Stimulated activated CD8-positive, alpha-beta memory T cell treated with anti-CD3 and anti-CD28 coated beads, Interleukin-7, amount 100 ng/mL, for 24 hours (primary cell): Measurements from ENCODE around the gene MYO1C.
"Not testable (repeated sequence)": the region's sequence is repeated elsewhere in the genome, so short reads cannot be mapped to it uniquely, and the experiment has no call there.

Experiments used
- DNase-seq: peaks from one replicate; pipeline ENCODE4 v3.0.0-alpha.2; 2020; ENCODE audit warnings: low read depth

MYO1C gene

GRCh38 chr17:1464186-1464585 lies 28.3 kb downstream of the MYO1C start:
- no peak for DNase-seq

GRCh38 chr17:1462164-1463112 lies 30.0 kb downstream of the MYO1C start:
- DNase-seq, result no peak

GRCh38 chr17:1461198-1461944 lies 31.1 kb downstream of the MYO1C start:
- DNase-seq, result no peak

- DNase-seq, result no peak
Observed at GRCh38 chr17:1460233-1460632, 32.3 kb downstream of the MYO1C start.

- DNase-seq, result peak; percentile 95
Observed at GRCh38 chr17:1455797-1456599, 36.5 kb downstream of the MYO1C start, which contains the start of gene CRK. TSS of gene CRK (minus strand) at chr17:1456232. CDS start at chr17:1456117, 115 bp downstream.

- DNase-seq, result no peak
Observed at GRCh38 chr17:1455291-1455796, 37.1 kb downstream of the MYO1C start.

GRCh38 chr17:1454541-1454940 lies 37.9 kb downstream of the MYO1C start:
- no peak for DNase-seq

GRCh38 chr17:1453694-1454093 lies 38.8 kb downstream of the MYO1C start:
- DNase-seq, result not testable (repeated sequence)

GRCh38 chr17:1452836-1453235 lies 39.6 kb downstream of the MYO1C start:
- DNase-seq, result no peak

GRCh38 chr17:1450261-1450660 lies 42.2 kb downstream of the MYO1C start:
- DNase-seq, result not testable (repeated sequence)

- no peak for DNase-seq
Observed at GRCh38 chr17:1449412-1449967, 43.0 kb downstream of the MYO1C start.

- DNase-seq, result no peak
Observed at GRCh38 chr17:1447052-1447451, 45.4 kb downstream of the MYO1C start.

GRCh38 chr17:1446201-1446600 lies 46.3 kb downstream of the MYO1C start:
- DNase-seq, result no peak

- not testable (repeated sequence) for DNase-seq
Observed at GRCh38 chr17:1445695-1446094, 46.8 kb downstream of the MYO1C start.

- DNase-seq, result not testable (repeated sequence)
Observed at GRCh38 chr17:1442721-1443120, 49.8 kb downstream of the MYO1C start.

- DNase-seq, result no peak
Observed at GRCh38 chr17:1442187-1442586, 50.3 kb downstream of the MYO1C start.

- no peak for DNase-seq
Observed at GRCh38 chr17:1440921-1441320, 51.6 kb downstream of the MYO1C start.

GRCh38 chr17:1438593-1439083 lies 53.8 kb downstream of the MYO1C start:
- DNase-seq, result no peak

GRCh38 chr17:1435326-1435725 lies 57.2 kb downstream of the MYO1C start:
- DNase-seq, result no peak

- DNase-seq, result no peak
Observed at GRCh38 chr17:1434150-1434549, 58.3 kb downstream of the MYO1C start.

GRCh38 chr17:1431631-1432104 lies 60.8 kb downstream of the MYO1C start:
- DNase-seq, result no peak
